HCT116 (cell line): ENCODE results near the gene DOCK2. TPM values are rescaled to one million over a fixed set of nuclear protein-coding genes. Genes with fewer than 3 reads are reported as not detected.

Experiments used
- ATAC-seq: fragments of 200-7000 bp; cut with Tn5 transposase; 2 replicates; pipeline ENCODE4 v1.9.1; 2020; ENCODE audit warnings: mild to moderate bottlenecking, moderate library complexity
- BruUV-seq: library from RNA; stranded (reverse); fragments of 400-500 nt; replicated peaks from 2 replicates; lab custom pipeline; 2021; lab: Mats Ljungman, UMichigan
- CTCF ChIA-PET: fragments of 300-600 bp; sonication (Branson Sonifier 250); formaldehyde crosslinking; loops from one replicate; lab custom pipeline; 2021; ENCODE audit warnings: antibody characterized with exemption; lab: Charles Lee
- POLR2A ChIA-PET: fragments of 300-600, 350-600 bp; sonication (Branson Sonifier 250); formaldehyde crosslinking; loops from one replicate; lab custom pipeline; 2021; ENCODE audit warnings: antibody characterized with exemption; lab: Charles Lee
- RAD21 ChIA-PET, 2 experiments: fragments of 300-600 bp; sonication (Branson Sonifier 250); formaldehyde crosslinking; loops; one replicate each; lab custom pipeline; 2023; ENCODE audit warnings: low total read pairs in 2 of 2; ENCODE audit not compliant: uncharacterized antibody in 2 of 2, unreplicated experiment in 2 of 2, low non-redundant PET in 1 of 2; lab: Charles Lee
- DNase-seq: peaks from one replicate; pipeline ENCODE4 v3.0.0-alpha.2; 2010; ENCODE audit warnings: low read depth, low spot score
- H2AFZ ChIP-seq: fragments of 200-600 bp; shearing (Covaris generic), sonication (generic); 2 replicates; pipeline ENCODE4 v1.6.1; 2017; ENCODE audit warnings: low read depth, mixed run types, mixed read lengths, antibody characterized with exemption, low read length; ENCODE audit not compliant: poor library complexity, severe bottlenecking
- H3K27ac ChIP-seq: 2 replicates; pipeline ENCODE4 v1.5.1; 2012; ENCODE audit warnings: low read depth, low read length
- H3K27me3 ChIP-seq: fragments of 200-600 bp; sonication (generic); 2 replicates; pipeline ENCODE4 v1.6.1; 2016; ENCODE audit warnings: mixed run types, low read length, mixed read lengths; ENCODE audit not compliant: insufficient read depth
- H3K36me3 ChIP-seq, 2 experiments: fragments of 200-500 bp in 1 of 2; fragments of 200-600 bp in 1 of 2; sonication (Bioruptor generic) in 1 of 2; sonication (generic) in 1 of 2; 2 replicates each; pipeline versions ENCODE4 v1.5.1 to v1.6.1; 2014 to 2016; ENCODE audit warnings: low read length in 2 of 2, inconsistent platforms in 1 of 2, mixed read lengths in 1 of 2, mixed run types in 1 of 2; ENCODE audit not compliant: insufficient read depth in 2 of 2, control insufficient read depth in 1 of 2
- H3K4me1 ChIP-seq, 2 experiments: fragments of 200-600 bp in 1 of 2; sonication (generic) in 1 of 2; 2 replicates each; pipeline versions ENCODE4 v1.5.1 to v1.6.1; 2012 to 2017; ENCODE audit warnings: low read length in 2 of 2, inconsistent platforms in 1 of 2, mild to moderate bottlenecking in 1 of 2, mixed read lengths in 1 of 2, mixed run types in 1 of 2, moderate library complexity in 1 of 2; ENCODE audit not compliant: insufficient read depth in 2 of 2, control insufficient read depth in 1 of 2
- H3K4me2 ChIP-seq: fragments of 200-600 bp; sonication (generic); 2 replicates; pipeline ENCODE4 v1.6.1; 2017; ENCODE audit warnings: mixed run types, low read length, mixed read lengths
- H3K4me3 ChIP-seq, 2 experiments: fragments of 200-600 bp in 1 of 2; sonication (generic) in 1 of 2; replicated peaks in 1 of 2; 2 replicates each; pipeline ENCODE4 v1.5.1; 2011 to 2016; ENCODE audit warnings: low read length in 2 of 2, control low read depth in 1 of 2, low read depth in 1 of 2, mild to moderate bottlenecking in 1 of 2, mixed read lengths in 1 of 2, mixed run types in 1 of 2
- H3K79me2 ChIP-seq: fragments of 200-600 bp; sonication (generic); 2 replicates; pipeline ENCODE4 v1.6.1; 2017; ENCODE audit warnings: mild to moderate bottlenecking, mixed run types, low read length, moderate library complexity, mixed read lengths; ENCODE audit not compliant: insufficient read depth
- H3K9ac ChIP-seq: fragments of 200-600 bp; sonication (generic); 2 replicates; pipeline ENCODE4 v1.6.1; 2016; ENCODE audit warnings: low read length, mixed read lengths
- H3K9me2 ChIP-seq: fragments of 200-600 bp; sonication (generic), shearing (Covaris generic); 2 replicates; pipeline ENCODE4 v1.6.1; 2017; ENCODE audit warnings: mixed run types, mild to moderate bottlenecking, moderate library complexity; ENCODE audit not compliant: insufficient read depth
- H3K9me3 ChIP-seq, 2 experiments: fragments of 200-500 bp in 1 of 2; fragments of 200-600 bp in 1 of 2; sonication (Bioruptor generic) in 1 of 2; sonication (generic) in 1 of 2; 2 replicates each; pipeline ENCODE4 v1.6.1; 2014 to 2017; ENCODE audit warnings: low read length in 2 of 2, mixed read lengths in 2 of 2, inconsistent platforms in 1 of 2, low read depth in 1 of 2, mild to moderate bottlenecking in 1 of 2, mixed run types in 1 of 2, moderate library complexity in 1 of 2; ENCODE audit not compliant: control insufficient read depth in 1 of 2, insufficient read depth in 1 of 2
- H4K20me1 ChIP-seq: fragments of 200-600 bp; sonication (generic), shearing (Covaris generic); 2 replicates; pipeline ENCODE4 v1.6.1; 2017; ENCODE audit warnings: mixed run types, mild to moderate bottlenecking, moderate library complexity; ENCODE audit not compliant: insufficient read depth
- ATF3 ChIP-seq: IDR thresholded peaks from 2 replicates; pipeline ENCODE4 v1.6.1; 2012
- CEBPB ChIP-seq: IDR thresholded peaks from 2 replicates; pipeline ENCODE4 v1.6.1; 2012; ENCODE audit warnings: low read depth
- ELF1 ChIP-seq: IDR thresholded peaks from 2 replicates; pipeline ENCODE4 v1.6.1; 2012; ENCODE audit warnings: low read depth, borderline replicate concordance
- EZH2 ChIP-seq: fragments of 200-600 bp; sonication (generic); IDR thresholded peaks from 2 replicates; pipeline ENCODE4 v1.6.1; 2017; ENCODE audit warnings: antibody characterized with exemption, mixed run types
- FOSL1 ChIP-seq: IDR thresholded peaks from 2 replicates; pipeline ENCODE4 v1.6.1; 2012; ENCODE audit warnings: low read depth
- JUND ChIP-seq: IDR thresholded peaks from 2 replicates; pipeline ENCODE4 v1.6.1; 2012
- RAD21 ChIP-seq: IDR thresholded peaks from 2 replicates; pipeline ENCODE4 v1.6.1; 2012; ENCODE audit warnings: low read depth, mild to moderate bottlenecking
- TCF7L2 ChIP-seq: IDR thresholded peaks from 2 replicates; pipeline ENCODE4 v1.7.0; 2011; ENCODE audit warnings: borderline replicate concordance, inconsistent platforms; ENCODE audit not compliant: insufficient read depth, insufficient read length; ENCODE audit errors: extremely low read depth
- YY1 ChIP-seq: IDR thresholded peaks from 2 replicates; pipeline ENCODE4 v1.6.1; 2011; ENCODE audit warnings: low read length, low read depth, moderate library complexity, mild to moderate bottlenecking; ENCODE audit not compliant: insufficient replicate concordance; ENCODE audit errors: extremely low read depth
- ZBTB33 ChIP-seq: IDR thresholded peaks from 2 replicates; pipeline ENCODE4 v1.6.1; 2011; ENCODE audit warnings: mild to moderate bottlenecking, low read length, moderate library complexity; ENCODE audit not compliant: insufficient replicate concordance; ENCODE audit errors: extremely low read depth
- ZFX ChIP-seq: fragments of 450-650 bp; IDR thresholded peaks from 2 replicates; pipeline ENCODE4 v1.6.1; 2017
- intact Hi-C: fragments of 100-400 bp; cut with micrococcal nuclease; formaldehyde crosslinking; loops from 2 replicates; pipeline ENCODE4 v1.10.0; 2022
- total RNA-seq: library from RNA; stranded (reverse); gene quantifications from one replicate; pipeline ENCODE4 v1.2.1, GENCODE V29; 2021; ENCODE audit not compliant: unreplicated experiment

The DOCK2 gene
- total RNA-seq, 1 experiment from 2014 or later, result 0.89 TPM

GRCh38 chr5:169798906-169799660 is 162.0 kb downstream of the DOCK2 start:
- CTCF ChIA-PET, result no interaction called here
- TF ChIP-seq ZBTB33 (no peak), TCF7L2 (no peak)
- H3K4me1 ChIP-seq, result no peaks in the 10 kb centered on the region

GRCh38 chr5:169801324-169801777 is 164.3 kb downstream of the DOCK2 start:
- Histone ChIP-seq H3K36me3 (no peaks in the 10 kb centered on the region), H4K20me1 (no peaks in the 10 kb centered on the region), H3K9me3 (no peaks in the 10 kb centered on the region), H3K4me1 (no peaks in the 10 kb centered on the region), H3K27ac (no peak overlapping the region), H3K9ac (no peak overlapping the region), H3K27me3 (peaks cover 40% of the 10 kb centered on the region), H3K9me2 (no peaks in the 10 kb centered on the region), H3K4me3 (no peak overlapping the region)
- no TSS peak for BruUV-seq
- POLR2A ChIA-PET, result no interaction called here
- ATAC-seq (no peak), DNase-seq (no peak)
- intact Hi-C loops, result no loop called here
- RAD21 ChIA-PET, result no interaction called here
- TF ChIP-seq ZFX (no peak), EZH2 (no peak), RAD21 (no peak), FOSL1 (no peak), JUND (no peak), CEBPB (no peak), ZBTB33 (no peak), YY1 (no peak), ELF1 (no peak), ATF3 (no peak), TCF7L2 (no peak)
- TF ChIP-seq, all 23 proteins: peak for 0
- no peaks in the 10 kb centered on the region for H3K79me2 ChIP-seq
- H2AFZ ChIP-seq, result no peak overlapping the region
- no peak overlapping the region for H3K4me2 ChIP-seq
- CTCF ChIA-PET, result no interaction called here

More at GRCh38 chr5:169798906-169799660, 162.0 kb downstream of the DOCK2 start:
- Histone ChIP-seq H3K9me2 (no peaks in the 10 kb centered on the region), H3K9ac (no peak overlapping the region), H4K20me1 (no peaks in the 10 kb centered on the region), H3K9me3 (no peaks in the 10 kb centered on the region), H3K36me3 (no peaks in the 10 kb centered on the region), H3K79me2 (no peaks in the 10 kb centered on the region), H3K4me2 (no peak overlapping the region), H2AFZ (no peak overlapping the region), H3K4me3 (no peak overlapping the region), H3K27me3 (peaks cover 41% of the 10 kb centered on the region), H3K27ac (no peak overlapping the region)
- BruUV-seq, result no TSS peak
- ATAC-seq, result no peak
- DNase-seq, result no peak
- ChIA-PET RAD21 (no interaction called here), POLR2A (no interaction called here)
- intact Hi-C loops, result no loop called here
